ENCODE results near the gene RPP40. TPM values are rescaled to one million over a fixed set of nuclear protein-coding genes. Genes with fewer than 3 reads are reported as not detected.
A peak's percentile ranks its signal among the peaks of the same experiment; 100 is the strongest.

RPP40 gene
- total RNA-seq, 6 donors from 2014 or later = 2.4 to 7.9 (median 4.3) TPM; not detected in 1

GRCh38 chr6:4994741-4995140 lies 9.1 kb downstream of the RPP40 start:
- no peak overlapping the region for H3K4me3 ChIP-seq
- H3K4me1 ChIP-seq = no peaks in the 10 kb centered on the region
- 92 to 98% methylated on average over 3 of the region's 3 CpGs for WGBS, 2 donors
- H3K27me3 ChIP-seq = no peaks in the 10 kb centered on the region
- H3K27ac ChIP-seq = no peak overlapping the region
- no peak for DNase-seq
- no peak for TF ChIP-seq POLR2A (IDR thresholded peaks at IDR 0.05)
- TF ChIP-seq EP300 (IDR thresholded peaks at IDR 0.05) = no peak
- TF ChIP-seq POLR2AphosphoS5 (IDR thresholded peaks at IDR 0.05) = no peak
- TF ChIP-seq CTCF (IDR thresholded peaks at IDR 0.05) = no peak
- no peak for ATAC-seq (ENCODE audit: low FRiP score in 2 of 2)
- H3K36me3 ChIP-seq = peaks cover 0 to 7% (median 3%) of the 10 kb centered on the region in 4 donors
- no peaks in the 10 kb centered on the region for H3K9me3 ChIP-seq

- Histone ChIP-seq H3K36me3 (no peaks in the 10 kb centered on the region), H3K9me3 (no peaks in the 10 kb centered on the region), H3K27ac (no peak overlapping the region), H3K4me3 (no peak overlapping the region), H3K4me1 (no peaks in the 10 kb centered on the region), H3K27me3 (no peaks in the 10 kb centered on the region)
- ATAC-seq (ENCODE audit: low FRiP score in 2 of 2) = peak in 1 of 2 donors; percentile 20
- DNase-seq = no peak
- 83 to 85% methylated on average over 4 of the region's 4 CpGs for WGBS, 2 donors
- no peak for TF ChIP-seq POLR2AphosphoS5 (IDR thresholded peaks at IDR 0.05)
- no peak for TF ChIP-seq CTCF (IDR thresholded peaks at IDR 0.05)
- no peak for TF ChIP-seq EP300 (IDR thresholded peaks at IDR 0.05)
- TF ChIP-seq POLR2A (IDR thresholded peaks at IDR 0.05) = no peak
Observed at GRCh38 chr6:4987432-4987831, 16.4 kb downstream of the RPP40 start.

GRCh38 chr6:4986999-4987398 lies 16.8 kb downstream of the RPP40 start:
- no peaks in the 10 kb centered on the region for H3K4me1 ChIP-seq
- no peak for DNase-seq
- 67 to 69% methylated on average over 3 of the region's 3 CpGs for WGBS, 2 donors
- ATAC-seq (ENCODE audit: low FRiP score in 2 of 2) = peak in 1 of 2 donors; percentile 16
- H3K4me3 ChIP-seq = no peak overlapping the region
- H3K27ac ChIP-seq = no peak overlapping the region
- no peaks in the 10 kb centered on the region for H3K9me3 ChIP-seq
- TF ChIP-seq CTCF (IDR thresholded peaks at IDR 0.05) (no peak), POLR2AphosphoS5 (IDR thresholded peaks at IDR 0.05) (no peak), POLR2A (IDR thresholded peaks at IDR 0.05) (no peak), EP300 (IDR thresholded peaks at IDR 0.05) (no peak)
- no peaks in the 10 kb centered on the region for H3K36me3 ChIP-seq
- no peaks in the 10 kb centered on the region for H3K27me3 ChIP-seq

GRCh38 chr6:4983322-4983721 lies 20.5 kb downstream of the RPP40 start:
- H3K4me3 ChIP-seq = no peak overlapping the region
- H3K36me3 ChIP-seq = no peaks in the 10 kb centered on the region
- no peak for DNase-seq
- 62 to 79% methylated on average over 3 to 6 of the region's 6 CpGs for WGBS, 2 donors
- no peak overlapping the region for H3K27ac ChIP-seq
- TF ChIP-seq POLR2A (IDR thresholded peaks at IDR 0.05) (no peak), POLR2AphosphoS5 (IDR thresholded peaks at IDR 0.05) (no peak), CTCF (IDR thresholded peaks at IDR 0.05) (no peak)
- ATAC-seq (ENCODE audit: low FRiP score in 2 of 2) = no peak
- H3K9me3 ChIP-seq = peaks cover 3 to 14% (median 11%) of the 10 kb centered on the region in 4 donors
- no peaks in the 10 kb centered on the region for H3K27me3 ChIP-seq
- no peaks in the 10 kb centered on the region for H3K4me1 ChIP-seq

- ATAC-seq (ENCODE audit: low FRiP score in 2 of 2) = no peak
- WGBS, 2 donors = 71 to 75% methylated on average over 2 to 6 of the region's 6 CpGs
- Histone ChIP-seq H3K4me3 (no peak overlapping the region), H3K27ac (no peak overlapping the region), H3K36me3 (no peaks in the 10 kb centered on the region), H3K4me1 (no peaks in the 10 kb centered on the region), H3K27me3 (no peaks in the 10 kb centered on the region), H3K9me3 (peaks cover 3 to 14% (median 11%) of the 10 kb centered on the region in 4 donors)
- DNase-seq = no peak
- TF ChIP-seq CTCF (IDR thresholded peaks at IDR 0.05) (no peak), POLR2AphosphoS5 (IDR thresholded peaks at IDR 0.05) (no peak), EP300 (IDR thresholded peaks at IDR 0.05) (no peak), POLR2A (IDR thresholded peaks at IDR 0.05) (no peak)
Observed at GRCh38 chr6:4981761-4982160, 22.1 kb downstream of the RPP40 start.

Measured in upper lobe of left lung (tissue), 6 donors.